ENCODE data around the gene CLEC10A.

CLEC10A gene

DNA sequence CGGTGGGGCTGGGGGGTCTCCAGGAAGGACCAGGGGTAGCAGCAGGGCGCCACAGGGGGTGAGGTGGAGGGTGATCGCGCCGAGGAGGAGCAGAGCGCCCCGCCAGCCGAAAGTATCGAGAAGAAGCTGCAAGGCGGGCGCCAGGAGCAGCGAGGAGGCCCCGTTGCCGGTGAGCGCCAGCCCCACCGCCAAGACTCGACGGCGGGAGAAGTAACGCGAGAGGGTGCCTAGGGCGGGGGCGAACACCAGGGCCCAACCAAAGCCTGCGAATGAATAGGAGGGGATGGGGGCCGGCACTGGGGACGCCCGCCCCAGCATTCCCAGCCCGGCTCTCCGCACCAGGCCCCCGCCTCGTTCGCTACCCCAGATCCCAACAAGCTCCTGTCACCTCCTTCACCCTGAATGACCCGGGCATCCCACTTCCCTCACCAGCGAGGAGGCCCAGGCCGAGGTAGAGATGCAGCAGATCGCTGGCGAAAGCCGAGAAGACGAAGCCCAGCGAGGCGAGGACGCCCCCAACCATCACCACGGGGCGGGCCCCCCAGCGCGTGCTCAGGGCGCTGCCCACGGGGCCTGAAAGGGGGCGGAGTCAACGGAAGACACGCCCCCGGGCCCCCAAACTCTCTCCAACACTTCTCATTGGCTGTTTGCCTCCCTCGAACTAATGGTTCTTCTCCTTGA lies 37.4 kb downstream of the CLEC10A start:
- peak in 1 of 3 experiments; percentile 18 for DNase-seq (ENCODE audit: low read depth in 2 of 3, low spot score in 2 of 3)

DNA sequence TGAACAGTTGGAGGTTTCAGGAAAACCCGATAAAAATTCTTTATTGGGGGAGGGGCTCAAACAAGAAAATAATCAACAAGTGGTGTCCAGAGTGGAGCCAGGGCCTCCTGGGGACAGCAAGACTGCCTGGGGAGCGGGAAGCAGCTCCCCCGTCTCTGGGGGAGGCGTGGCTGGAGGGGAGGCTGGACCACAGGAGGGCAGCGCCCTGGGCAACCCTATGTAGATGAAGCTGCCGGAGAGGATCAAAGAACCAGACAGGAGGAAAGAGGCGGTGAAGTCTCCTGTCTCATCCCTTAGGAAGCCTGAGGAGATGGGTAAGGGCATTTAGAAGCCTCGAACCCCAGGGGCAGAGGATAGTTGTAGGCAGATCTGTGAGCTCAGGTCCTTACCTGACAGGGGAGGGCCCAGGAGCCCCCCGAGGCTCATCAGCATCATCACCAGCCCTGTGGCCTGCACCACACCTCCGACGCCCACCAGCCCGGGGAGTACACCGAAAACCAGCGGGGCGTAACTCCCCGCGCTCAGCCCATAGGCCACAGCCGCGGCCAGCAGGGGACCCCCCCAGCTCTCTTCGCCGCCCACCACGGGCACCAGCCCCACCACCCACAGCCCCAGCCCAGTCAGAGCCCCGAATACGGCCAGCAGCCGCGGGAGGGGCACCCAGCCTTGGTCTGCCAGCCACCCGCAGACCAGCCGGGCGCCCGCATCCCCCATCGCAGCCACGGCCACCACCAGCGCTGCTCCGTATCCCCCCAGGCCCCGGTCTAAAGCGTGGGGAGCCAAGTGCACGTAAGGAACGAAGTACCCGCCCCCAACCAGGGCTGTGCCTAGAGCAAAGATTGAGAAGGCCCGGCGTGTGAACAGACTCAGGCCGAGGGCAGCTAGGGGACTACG lies 38.2 kb downstream of the CLEC10A start:
- no peak for DNase-seq (ENCODE audit: low read depth in 2 of 3, low spot score in 2 of 3)

DNA sequence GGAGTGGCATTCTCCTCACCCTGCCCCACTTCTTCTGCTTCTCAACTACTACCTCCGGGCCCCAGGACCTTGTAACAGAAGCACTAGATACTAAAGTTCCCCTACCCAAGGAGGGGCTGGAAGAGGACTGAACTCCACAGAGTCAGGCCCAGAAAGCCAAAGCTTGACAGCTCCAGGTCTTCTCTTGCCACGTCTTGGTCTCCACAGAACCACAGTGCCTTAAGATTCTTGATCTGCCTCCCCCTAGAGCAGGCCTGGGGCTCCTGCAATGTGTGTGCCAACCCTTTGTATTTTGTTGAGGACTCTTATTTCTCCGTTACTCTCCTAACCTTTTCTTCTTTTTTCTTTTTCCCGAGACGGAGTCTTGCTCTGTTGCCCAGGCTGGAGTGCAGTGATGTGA lies 40.2 kb downstream of the CLEC10A start:
- DNase-seq (ENCODE audit: low read depth in 2 of 3, low spot score in 2 of 3) = no peak

DNA sequence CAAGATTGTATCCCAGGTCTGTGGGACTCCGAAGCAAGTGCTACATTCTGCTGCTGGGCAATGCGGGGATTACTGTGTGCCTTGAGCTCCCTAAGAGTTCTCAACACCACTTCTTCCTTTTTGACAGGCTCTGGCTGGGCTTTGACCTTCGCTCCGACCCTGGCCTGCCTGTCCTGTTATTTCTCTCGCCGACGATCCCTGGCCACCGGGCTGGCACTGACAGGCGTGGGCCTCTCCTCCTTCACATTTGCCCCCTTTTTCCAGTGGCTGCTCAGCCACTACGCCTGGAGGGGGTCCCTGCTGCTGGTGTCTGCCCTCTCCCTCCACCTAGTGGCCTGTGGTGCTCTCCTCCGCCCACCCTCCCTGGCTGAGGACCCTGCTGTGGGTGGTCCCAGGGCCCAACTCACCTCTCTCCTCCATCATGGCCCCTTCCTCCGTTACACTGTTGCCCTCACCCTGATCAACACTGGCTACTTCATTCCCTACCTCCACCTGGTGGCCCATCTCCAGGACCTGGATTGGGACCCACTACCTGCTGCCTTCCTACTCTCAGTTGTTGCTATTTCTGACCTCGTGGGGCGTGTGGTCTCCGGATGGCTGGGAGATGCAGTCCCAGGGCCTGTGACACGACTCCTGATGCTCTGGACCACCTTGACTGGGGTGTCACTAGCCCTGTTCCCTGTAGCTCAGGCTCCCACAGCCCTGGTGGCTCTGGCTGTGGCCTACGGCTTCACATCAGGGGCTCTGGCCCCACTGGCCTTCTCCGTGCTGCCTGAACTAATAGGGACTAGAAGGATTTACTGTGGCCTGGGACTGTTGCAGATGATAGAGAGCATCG lies 41.8 kb downstream of the CLEC10A start:
- no peak for DNase-seq (ENCODE audit: low read depth in 2 of 3, low spot score in 2 of 3)

- peak in 2 of 3 experiments; percentile 92 to 95 for DNase-seq (ENCODE audit: low read depth in 2 of 3, low spot score in 2 of 3)
Observed at GRCh38 chr17:7035591-7036368, 44.3 kb downstream of the CLEC10A start, which contains the start of gene SLC16A13. Gene SLC16A13, plus strand, starts transcription at chr17:7036015. Its CDS starts 368 bp downstream, at chr17:7036383.

DNA sequence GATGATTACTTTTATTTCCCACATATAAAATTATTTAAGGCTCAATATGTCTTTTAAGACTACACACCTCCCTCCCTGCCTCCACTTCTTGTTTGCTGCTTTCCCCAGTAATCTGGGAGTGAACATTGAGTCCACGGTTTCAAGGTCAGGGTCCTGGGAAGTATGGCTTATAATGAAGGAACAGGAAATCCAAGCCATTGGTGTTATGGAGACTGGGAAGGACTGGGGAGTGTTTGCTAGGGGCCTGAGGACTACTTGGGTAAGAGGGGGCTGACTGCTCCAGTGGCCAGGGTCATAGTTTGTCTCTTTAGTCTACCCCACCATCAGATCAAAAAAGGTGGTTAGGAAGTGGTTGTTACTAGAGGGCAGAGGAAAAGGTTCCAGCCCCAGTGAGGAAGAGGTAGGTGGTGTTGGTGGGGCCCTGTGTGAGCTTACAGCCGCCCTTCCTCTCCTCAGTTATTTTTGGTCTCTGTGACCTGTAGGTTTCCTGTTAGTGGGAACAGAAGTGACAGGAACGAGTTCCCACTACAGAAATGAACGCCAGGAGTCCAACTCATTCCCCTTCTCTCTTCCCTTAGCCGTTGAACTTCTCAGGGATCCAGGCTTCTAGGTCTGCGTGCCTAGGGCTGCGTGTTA lies 45.0 kb downstream of the CLEC10A start:
- DNase-seq (ENCODE audit: low read depth in 2 of 3, low spot score in 2 of 3) = no peak

DNA sequence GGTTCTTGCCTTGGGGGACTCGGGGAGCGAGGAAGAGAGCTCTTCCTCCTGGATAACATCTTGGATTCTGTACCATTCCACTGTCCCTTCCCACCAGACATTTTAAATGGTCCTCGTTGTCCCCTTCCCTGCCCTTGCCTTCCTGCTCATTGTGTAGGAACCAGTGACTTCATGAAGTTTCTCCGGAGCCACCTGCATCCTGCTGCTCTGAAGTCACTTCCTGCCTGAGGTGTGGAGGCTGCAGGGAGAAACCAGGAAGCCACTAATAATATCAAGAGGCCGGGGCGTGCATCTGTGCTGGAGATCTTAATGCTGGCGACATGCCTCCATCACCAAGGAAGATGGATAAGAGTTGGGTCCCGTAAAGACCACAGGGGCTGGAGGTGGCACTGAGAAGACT lies 50.4 kb downstream of the CLEC10A start:
- DNase-seq (ENCODE audit: low read depth in 2 of 3, low spot score in 2 of 3) = peak in 1 of 3 experiments; percentile 10

DNA sequence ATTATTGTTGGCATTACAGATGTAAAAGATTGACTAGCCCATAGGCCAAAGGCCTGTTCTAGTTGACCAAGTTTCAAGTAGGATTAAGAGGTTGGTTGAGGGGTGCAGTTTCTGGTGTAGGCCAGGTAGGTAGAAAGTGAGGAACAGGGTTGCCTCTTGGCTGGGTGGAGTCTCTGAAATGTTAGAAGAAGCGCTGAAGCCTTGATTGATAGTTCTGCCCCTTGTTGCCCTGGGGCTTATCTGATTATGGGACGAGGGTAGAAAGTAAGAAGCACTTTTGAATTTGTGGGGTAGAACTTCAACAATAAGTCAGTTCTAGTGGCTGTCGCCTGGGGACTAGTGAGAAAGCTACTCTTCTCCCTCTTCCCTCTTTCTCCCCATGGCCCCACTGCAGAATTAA lies 51.0 kb downstream of the CLEC10A start:
- DNase-seq (ENCODE audit: low read depth in 2 of 3, low spot score in 2 of 3) = no peak

DNA sequence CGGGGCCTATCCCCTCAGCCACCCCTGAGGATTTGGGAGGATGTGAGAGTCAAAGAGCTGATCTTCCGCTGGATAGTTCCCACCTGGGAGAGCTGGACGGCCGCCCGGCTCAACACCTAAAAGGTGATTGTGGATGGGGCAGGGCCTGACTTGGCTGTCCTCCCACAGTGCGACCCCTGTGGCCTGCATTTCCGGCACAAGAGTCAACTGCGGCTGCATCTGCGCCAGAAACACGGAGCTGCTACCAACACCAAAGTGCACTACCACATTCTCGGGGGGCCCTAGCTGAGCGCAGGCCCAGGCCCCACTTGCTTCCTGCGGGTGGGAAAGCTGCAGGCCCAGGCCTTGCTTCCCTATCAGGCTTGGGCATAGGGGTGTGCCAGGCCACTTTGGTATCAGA lies 52.7 kb downstream of the CLEC10A start:
- DNase-seq (ENCODE audit: low read depth in 2 of 3, low spot score in 2 of 3) = no peak

DNA sequence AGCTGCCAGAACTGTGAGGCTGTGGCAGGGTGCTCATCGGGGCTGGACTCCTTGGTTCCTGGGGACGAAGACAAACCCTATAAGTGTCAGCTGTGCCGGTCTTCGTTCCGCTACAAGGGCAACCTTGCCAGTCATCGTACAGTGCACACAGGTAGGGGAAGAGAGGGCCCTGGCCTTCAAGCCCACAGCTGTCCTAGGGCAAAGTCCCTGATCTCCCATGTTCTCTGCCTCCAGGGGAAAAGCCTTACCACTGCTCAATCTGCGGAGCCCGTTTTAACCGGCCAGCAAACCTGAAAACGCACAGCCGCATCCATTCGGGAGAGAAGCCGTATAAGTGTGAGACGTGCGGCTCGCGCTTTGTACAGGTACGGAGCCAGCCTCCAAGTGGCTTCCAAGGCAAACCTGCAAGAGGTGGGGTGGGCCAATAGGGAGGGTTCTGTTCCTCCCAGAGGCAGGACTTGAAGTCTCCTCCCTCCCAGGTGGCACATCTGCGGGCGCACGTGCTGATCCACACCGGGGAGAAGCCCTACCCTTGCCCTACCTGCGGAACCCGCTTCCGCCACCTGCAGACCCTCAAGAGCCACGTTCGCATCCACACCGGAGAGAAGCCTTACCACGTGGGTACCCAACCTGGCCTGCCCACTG lies 53.5 kb downstream of the CLEC10A start:
- DNase-seq (ENCODE audit: low read depth in 2 of 3, low spot score in 2 of 3) = no peak

DNA sequence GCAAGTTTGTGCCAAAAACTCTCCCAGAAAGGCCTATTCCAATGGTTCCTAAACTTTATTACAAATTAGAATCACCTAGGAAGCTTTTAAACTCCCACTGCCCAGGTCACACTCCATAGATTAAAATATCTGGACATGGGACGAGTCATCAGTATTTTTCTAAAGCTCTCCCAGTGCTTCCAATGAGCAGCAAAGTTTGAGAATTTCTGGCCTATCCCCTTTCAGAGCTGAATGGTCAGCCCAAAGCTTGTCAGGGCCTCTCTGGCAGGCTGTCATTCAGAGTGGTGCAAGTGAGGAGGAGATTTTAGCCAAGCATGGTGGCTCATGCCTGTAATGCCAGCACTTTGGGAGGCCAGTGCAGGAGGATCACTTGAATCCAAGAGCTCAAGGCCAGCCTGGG lies 54.8 kb downstream of the CLEC10A start:
- no peak for DNase-seq (ENCODE audit: low read depth in 2 of 3, low spot score in 2 of 3)
